Measurements from ENCODE around the gene ZNF862.

Gene ZNF862

GRCh38 chr7:149817301-149817771 lies 20.8 kb upstream of the ZNF862 start:
- Mint-ChIP-seq H3K4me3 (no peak overlapping the region), H3K4me1 (no peaks in the 10 kb centered on the region), H3K9me3 (no peaks in the 10 kb centered on the region), H3K27me3 (peaks cover 28% of the 10 kb centered on the region), H3K27ac (no peak overlapping the region), H3K36me3 (no peaks in the 10 kb centered on the region)
- no peak for ATAC-seq

GRCh38 chr7:149817836-149818535 lies 20.2 kb upstream of the ZNF862 start:
- Mint-ChIP-seq H3K9me3 (no peaks in the 10 kb centered on the region), H3K36me3 (no peaks in the 10 kb centered on the region), H3K4me1 (no peaks in the 10 kb centered on the region), H3K27me3 (peaks cover 29% of the 10 kb centered on the region), H3K27ac (no peak overlapping the region), H3K4me3 (no peak overlapping the region)
- no peak for ATAC-seq

GRCh38 chr7:149818536-149818840 lies 19.7 kb upstream of the ZNF862 start:
- H3K36me3 Mint-ChIP-seq: no peaks in the 10 kb centered on the region
- no peak for ATAC-seq
- H3K4me1 Mint-ChIP-seq: no peaks in the 10 kb centered on the region
- no peak overlapping the region for H3K27ac Mint-ChIP-seq
- H3K9me3 Mint-ChIP-seq: no peaks in the 10 kb centered on the region
- no peak overlapping the region for H3K4me3 Mint-ChIP-seq
- peaks cover 30% of the 10 kb centered on the region for H3K27me3 Mint-ChIP-seq

GRCh38 chr7:149819141-149819960 lies 18.8 kb upstream of the ZNF862 start:
- no peak for ATAC-seq
- Mint-ChIP-seq H3K4me3 (no peak overlapping the region), H3K4me1 (no peaks in the 10 kb centered on the region), H3K9me3 (no peaks in the 10 kb centered on the region), H3K27ac (no peak overlapping the region), H3K27me3 (peaks cover 38% of the 10 kb centered on the region), H3K36me3 (no peaks in the 10 kb centered on the region)

- Mint-ChIP-seq H3K27me3 (peaks cover 44% of the 10 kb centered on the region), H3K4me1 (no peaks in the 10 kb centered on the region), H3K36me3 (no peaks in the 10 kb centered on the region), H3K9me3 (no peaks in the 10 kb centered on the region), H3K4me3 (no peak overlapping the region), H3K27ac (no peak overlapping the region)
- ATAC-seq: no peak
Observed at GRCh38 chr7:149819961-149820340, 18.2 kb upstream of the ZNF862 start.

- Mint-ChIP-seq H3K27ac (no peak overlapping the region), H3K27me3 (peaks cover 48% of the 10 kb centered on the region), H3K36me3 (no peaks in the 10 kb centered on the region), H3K4me3 (no peak overlapping the region), H3K9me3 (no peaks in the 10 kb centered on the region), H3K4me1 (no peaks in the 10 kb centered on the region)
- ATAC-seq: no peak
Observed at GRCh38 chr7:149820622-149821190, 17.5 kb upstream of the ZNF862 start.

GRCh38 chr7:149821191-149822148 lies 16.7 kb upstream of the ZNF862 start:
- Mint-ChIP-seq H3K4me1 (no peaks in the 10 kb centered on the region), H3K4me3 (no peak overlapping the region), H3K9me3 (no peaks in the 10 kb centered on the region), H3K27me3 (peaks cover 48% of the 10 kb centered on the region), H3K36me3 (no peaks in the 10 kb centered on the region), H3K27ac (no peak overlapping the region)
- no peak for ATAC-seq

- Mint-ChIP-seq H3K27me3 (peaks cover 49% of the 10 kb centered on the region), H3K9me3 (no peaks in the 10 kb centered on the region)
- ATAC-seq: no peak
Observed at GRCh38 chr7:149822353-149822943, 15.7 kb upstream of the ZNF862 start.

GRCh38 chr7:149823191-149823630 lies 15.0 kb upstream of the ZNF862 start:
- Mint-ChIP-seq H3K4me1 (no peaks in the 10 kb centered on the region), H3K27me3 (peaks cover 53% of the 10 kb centered on the region), H3K36me3 (no peaks in the 10 kb centered on the region), H3K4me3 (no peak overlapping the region), H3K27ac (no peak overlapping the region), H3K9me3 (no peaks in the 10 kb centered on the region)
- ATAC-seq: no peak

More at GRCh38 chr7:149822353-149822943, 15.7 kb upstream of the ZNF862 start:
- no peaks in the 10 kb centered on the region for H3K36me3 Mint-ChIP-seq
- H3K4me3 Mint-ChIP-seq: no peak overlapping the region
- no peaks in the 10 kb centered on the region for H3K4me1 Mint-ChIP-seq
- no peak overlapping the region for H3K27ac Mint-ChIP-seq

GRCh38 chr7:149823631-149824199 lies 14.5 kb upstream of the ZNF862 start:
- Mint-ChIP-seq H3K27me3 (peaks cover 53% of the 10 kb centered on the region), H3K4me1 (no peaks in the 10 kb centered on the region), H3K9me3 (no peaks in the 10 kb centered on the region), H3K27ac (no peak overlapping the region), H3K4me3 (no peak overlapping the region), H3K36me3 (no peaks in the 10 kb centered on the region)
- ATAC-seq: no peak

- Mint-ChIP-seq H3K27ac (no peak overlapping the region), H3K36me3 (no peaks in the 10 kb centered on the region), H3K27me3 (peaks cover 53% of the 10 kb centered on the region), H3K4me3 (no peak overlapping the region), H3K4me1 (no peaks in the 10 kb centered on the region), H3K9me3 (no peaks in the 10 kb centered on the region)
- no peak for ATAC-seq
Observed at GRCh38 chr7:149824301-149824741, 13.9 kb upstream of the ZNF862 start.

GRCh38 chr7:149824748-149825566 lies 13.2 kb upstream of the ZNF862 start:
- ATAC-seq: no peak
- Mint-ChIP-seq H3K27ac (no peak overlapping the region), H3K4me1 (no peaks in the 10 kb centered on the region), H3K27me3 (peaks cover 54% of the 10 kb centered on the region), H3K36me3 (no peaks in the 10 kb centered on the region), H3K9me3 (no peaks in the 10 kb centered on the region), H3K4me3 (no peak overlapping the region)

- Mint-ChIP-seq H3K4me3 (no peak overlapping the region), H3K27me3 (peaks cover 62% of the 10 kb centered on the region), H3K4me1 (no peaks in the 10 kb centered on the region), H3K9me3 (no peaks in the 10 kb centered on the region), H3K27ac (no peak overlapping the region), H3K36me3 (no peaks in the 10 kb centered on the region)
- ATAC-seq: no peak
Observed at GRCh38 chr7:149825567-149826343, 12.4 kb upstream of the ZNF862 start.

All from stimulated activated memory B cell treated with anti-CD40 and anti-IgM and Interleukin-4, amounts not matched to agents 10 μg/mL and 1 μg/mL and 100 μg/mL, for 72 hours (primary cell).